ENCODE measurements around the gene HOXB4.

DNA sequence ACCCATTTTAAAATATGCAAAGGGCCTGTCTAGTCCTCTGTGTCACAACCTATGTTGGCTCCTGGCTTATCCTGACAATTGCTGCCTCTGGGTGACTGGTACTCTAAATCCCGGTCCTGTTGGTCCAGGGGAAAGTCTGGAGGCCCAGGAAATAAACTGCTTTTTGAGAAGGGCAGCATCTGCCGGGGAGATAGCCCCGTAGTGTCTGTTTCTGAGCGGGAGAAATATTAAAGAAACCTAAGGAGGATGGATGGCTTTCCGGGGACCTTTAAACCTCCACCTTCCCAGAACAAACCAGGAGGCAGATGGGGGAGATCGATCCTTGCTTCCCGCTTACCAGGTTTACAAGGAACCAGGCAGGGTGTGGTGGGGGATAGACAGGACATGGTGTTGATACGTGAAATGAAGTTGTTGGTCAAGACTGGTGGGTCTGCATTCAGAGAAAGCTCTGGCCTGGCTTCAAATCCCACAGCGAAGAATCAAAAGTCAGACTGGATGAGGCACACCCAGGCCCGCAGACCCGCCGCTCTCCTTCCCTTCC lies 37.0 kb downstream of the HOXB4 start:
- TF ChIP-seq, protein P1, sequence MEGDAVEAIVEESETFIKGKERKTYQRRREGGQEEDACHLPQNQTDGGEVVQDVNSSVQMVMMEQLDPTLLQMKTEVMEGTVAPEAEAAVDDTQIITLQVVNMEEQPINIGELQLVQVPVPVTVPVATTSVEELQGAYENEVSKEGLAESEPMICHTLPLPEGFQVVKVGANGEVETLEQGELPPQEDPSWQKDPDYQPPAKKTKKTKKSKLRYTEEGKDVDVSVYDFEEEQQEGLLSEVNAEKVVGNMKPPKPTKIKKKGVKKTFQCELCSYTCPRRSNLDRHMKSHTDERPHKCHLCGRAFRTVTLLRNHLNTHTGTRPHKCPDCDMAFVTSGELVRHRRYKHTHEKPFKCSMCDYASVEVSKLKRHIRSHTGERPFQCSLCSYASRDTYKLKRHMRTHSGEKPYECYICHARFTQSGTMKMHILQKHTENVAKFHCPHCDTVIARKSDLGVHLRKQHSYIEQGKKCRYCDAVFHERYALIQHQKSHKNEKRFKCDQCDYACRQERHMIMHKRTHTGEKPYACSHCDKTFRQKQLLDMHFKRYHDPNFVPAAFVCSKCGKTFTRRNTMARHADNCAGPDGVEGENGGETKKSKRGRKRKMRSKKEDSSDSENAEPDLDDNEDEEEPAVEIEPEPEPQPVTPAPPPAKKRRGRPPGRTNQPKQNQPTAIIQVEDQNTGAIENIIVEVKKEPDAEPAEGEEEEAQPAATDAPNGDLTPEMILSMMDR (IDR thresholded peaks at IDR 0.05; ENCODE audit: low read depth, low read length): no peak
- TF ChIP-seq EZH2phosphoT487 (IDR thresholded peaks at IDR 0.05; ENCODE audit: low read depth): no peak
